Measurements from ENCODE around the gene TJP2. TPM values are rescaled to one million over a fixed set of nuclear protein-coding genes. Genes with fewer than 3 reads are reported as not detected.

TJP2 gene
- total RNA-seq: 10 to 100 TPM; 60.2 to 79.1 TPM

- Histone ChIP-seq H3K4me3 (peak within 1 kb of the TSS; percentile 10 to 49), H3K27ac (peak within 1 kb of the TSS in 3 of 4 donors; percentile 42 to 69 (median 59)), H3K36me3 (replicated peaks in 1 of 2; ENCODE audit: insufficient read depth in 1 of 2, low read depth in 2 of 2) (no peaks in the 10 kb centered on the region), H3K4me1 (peaks cover 66% of the 10 kb centered on the region), H3K9me3 (no peaks in the 10 kb centered on the region), H3K27me3 (no peaks in the 10 kb centered on the region)
- WGBS, 2 donors: 0 to 7% methylated on average over 23 to 89 of the region's 93 CpGs
- ATAC-seq (peak; percentile 70), DNase-seq (peak; percentile 41 to 65 (median 62))
- TF ChIP-seq POLR2A (IDR thresholded peaks at IDR 0.05): peak in 2 of 3 donors; percentile 30 to 48
- no peak for TF ChIP-seq CTCF (IDR thresholded peaks at IDR 0.05)
- intact Hi-C loops (cut with DNase I): no loop called here
Measured at GRCh38 chr9:69173891-69174615, at the start of gene TJP2. TJP2 (plus strand) TSS chr9:69174277; CDS start chr9:69174373, 96 bp downstream.

GRCh38 chr9:69130456-69131441 lies 43.3 kb upstream of the TJP2 start:
- Histone ChIP-seq H3K9me3 (no peaks in the 10 kb centered on the region), H3K27ac (peak overlapping the region in 3 of 4 donors; percentile 16 to 68 (median 33)), H3K36me3 (replicated peaks in 1 of 2; ENCODE audit: insufficient read depth in 1 of 2, low read depth in 2 of 2) (no peaks in the 10 kb centered on the region), H3K4me1 (peaks cover 35% of the 10 kb centered on the region), H3K27me3 (no peaks in the 10 kb centered on the region), H3K4me3 (no peak overlapping the region)
- DNase-seq: peak in 3 of 4 donors; percentile 20 to 39 (median 20)
- TF ChIP-seq CTCF (IDR thresholded peaks at IDR 0.05): no peak
- no peak for TF ChIP-seq POLR2A (IDR thresholded peaks at IDR 0.05)
- intact Hi-C loops (cut with DNase I): no loop called here
- ATAC-seq: peak; percentile 42
- WGBS, 2 donors: 55 to 64% methylated on average over 15 to 16 of the region's 16 CpGs

- DNase-seq (peak in 3 of 4 donors; percentile 17 to 55 (median 20)), ATAC-seq (peak; percentile 73)
- intact Hi-C loops (cut with DNase I): no loop called here
- Histone ChIP-seq H3K4me3 (no peak overlapping the region), H3K36me3 (replicated peaks in 1 of 2; ENCODE audit: insufficient read depth in 1 of 2, low read depth in 2 of 2) (no peaks in the 10 kb centered on the region), H3K27ac (peak overlapping the region in 2 of 4 donors; percentile 33 to 68), H3K4me1 (peaks cover 35% of the 10 kb centered on the region), H3K27me3 (no peaks in the 10 kb centered on the region), H3K9me3 (no peaks in the 10 kb centered on the region)
- TF ChIP-seq POLR2A (IDR thresholded peaks at IDR 0.05): no peak
- WGBS, 2 donors: 36 to 75% methylated on average over 1 of the region's 1 CpG
Measured at GRCh38 chr9:69131682-69132081, 42.4 kb upstream of the TJP2 start.

- no peak overlapping the region for H3K4me3 ChIP-seq
- ATAC-seq (no peak), DNase-seq (no peak)
- H3K9me3 ChIP-seq: no peaks in the 10 kb centered on the region
- intact Hi-C loops (cut with DNase I): no loop called here
- peak overlapping the region in 2 of 4 donors; percentile 33 to 68 for H3K27ac ChIP-seq
- H3K27me3 ChIP-seq: no peaks in the 10 kb centered on the region
- H3K4me1 ChIP-seq: peaks cover 35% of the 10 kb centered on the region
- no peaks in the 10 kb centered on the region for H3K36me3 ChIP-seq (replicated peaks in 1 of 2; ENCODE audit: insufficient read depth in 1 of 2, low read depth in 2 of 2)
- 64 to 69% methylated on average over 4 of the region's 4 CpGs for WGBS, 2 donors
- no peak for TF ChIP-seq CTCF (IDR thresholded peaks at IDR 0.05)
- no peak for TF ChIP-seq POLR2A (IDR thresholded peaks at IDR 0.05)
Measured at GRCh38 chr9:69132361-69132760, 41.7 kb upstream of the TJP2 start.

GRCh38 chr9:69134412-69134811 lies 39.7 kb upstream of the TJP2 start:
- no peaks in the 10 kb centered on the region for H3K27me3 ChIP-seq
- H3K4me1 ChIP-seq: peaks cover 27% of the 10 kb centered on the region
- no peak overlapping the region for H3K4me3 ChIP-seq
- no peak overlapping the region for H3K27ac ChIP-seq
- 92 to 94% methylated on average over 6 of the region's 6 CpGs for WGBS, 2 donors
- no peaks in the 10 kb centered on the region for H3K36me3 ChIP-seq (replicated peaks in 1 of 2; ENCODE audit: insufficient read depth in 1 of 2, low read depth in 2 of 2)
- intact Hi-C loops (cut with DNase I): no loop called here
- H3K9me3 ChIP-seq: no peaks in the 10 kb centered on the region
- no peak for ATAC-seq
- TF ChIP-seq POLR2A (IDR thresholded peaks at IDR 0.05) (no peak), CTCF (IDR thresholded peaks at IDR 0.05) (no peak)
- DNase-seq: no peak
